ENCODE data around the gene CEP128. TPM values are rescaled to one million over a fixed set of nuclear protein-coding genes. Genes with fewer than 3 reads are reported as not detected.

Gene CEP128
- total and polyA plus RNA-seq, 5 experiments from 2014 or later = 2.0 to 8.7 (median 3.1) TPM

- Mint-ChIP-seq H3K4me1 (no peaks in the 10 kb centered on the region), H3K27me3 (no peaks in the 10 kb centered on the region), H3K27ac (no peak overlapping the region), H3K4me3 (no peak overlapping the region), H3K36me3 (peaks cover 0 to 8% (median 4%) of the 10 kb centered on the region in 3 donors), H3K9me3 (peaks cover 0 to 9% (median 0%) of the 10 kb centered on the region in 9 donors)
- POLR2A ChIA-PET = no interaction called here
- no peak for DNase-seq
- no peak for ATAC-seq
Observed at GRCh38 chr14:80637756-80638619, 303.6 kb downstream of the CEP128 start.

GRCh38 chr14:80636071-80636470 is 305.5 kb downstream of the CEP128 start:
- POLR2A ChIA-PET = no interaction called here
- Mint-ChIP-seq H3K9me3 (peaks cover 0 to 4% (median 0%) of the 10 kb centered on the region in 9 donors), H3K27me3 (no peaks in the 10 kb centered on the region), H3K4me1 (no peaks in the 10 kb centered on the region), H3K27ac (no peak overlapping the region), H3K36me3 (peaks cover 0 to 4% (median 2%) of the 10 kb centered on the region in 3 donors), H3K4me3 (no peak overlapping the region)
- ATAC-seq = no peak
- DNase-seq = no peak

GRCh38 chr14:80634106-80634758 is 307.3 kb downstream of the CEP128 start:
- H3K36me3 Mint-ChIP-seq = peaks cover 0 to 4% (median 2%) of the 10 kb centered on the region in 3 donors
- ATAC-seq (no peak), DNase-seq (no peak)
- H3K4me3 Mint-ChIP-seq = no peak overlapping the region
- H3K27me3 Mint-ChIP-seq = no peaks in the 10 kb centered on the region
- H3K9me3 Mint-ChIP-seq = peaks cover 0 to 3% (median 0%) of the 10 kb centered on the region in 9 donors
- no peaks in the 10 kb centered on the region for H3K4me1 Mint-ChIP-seq
- no peak overlapping the region for H3K27ac Mint-ChIP-seq
- POLR2A ChIA-PET = no interaction called here

GRCh38 chr14:80629606-80630005 is 311.9 kb downstream of the CEP128 start:
- H3K27me3 Mint-ChIP-seq = no peaks in the 10 kb centered on the region
- H3K9me3 Mint-ChIP-seq = peaks cover 0 to 14% (median 6%) of the 10 kb centered on the region in 9 donors
- no peak overlapping the region for H3K27ac Mint-ChIP-seq
- H3K4me3 Mint-ChIP-seq = no peak overlapping the region
- DNase-seq = no peak
- H3K36me3 Mint-ChIP-seq = peaks cover 0 to 4% (median 0%) of the 10 kb centered on the region in 3 donors
- POLR2A ChIA-PET = no interaction called here
- H3K4me1 Mint-ChIP-seq = no peaks in the 10 kb centered on the region
- ATAC-seq = no peak

DNA sequence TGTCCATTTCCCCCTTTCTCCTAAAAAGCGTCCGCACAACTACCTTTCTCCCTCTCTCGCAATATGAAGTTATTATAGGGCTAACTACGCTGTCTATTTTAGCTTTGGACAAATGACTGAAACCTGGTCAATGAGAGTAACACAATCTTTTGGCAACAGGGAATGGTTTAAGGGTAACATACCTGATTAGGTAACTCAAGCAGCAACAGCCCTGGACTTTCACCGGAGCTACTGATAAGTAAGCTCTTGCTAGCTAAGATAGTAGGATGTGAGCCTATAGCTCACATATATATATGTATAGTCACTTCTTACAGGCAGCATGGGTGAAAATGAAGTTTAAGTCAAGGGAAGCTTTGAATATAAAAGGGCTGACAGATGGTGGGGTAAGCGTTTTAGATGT is 313.0 kb downstream of the CEP128 start:
- ATAC-seq (no peak), DNase-seq (no peak)
- Mint-ChIP-seq H3K9me3 (peaks cover 0 to 24% (median 11%) of the 10 kb centered on the region in 9 donors), H3K4me1 (no peaks in the 10 kb centered on the region), H3K36me3 (peaks cover 0 to 5% (median 4%) of the 10 kb centered on the region in 3 donors), H3K27ac (no peak overlapping the region), H3K27me3 (no peaks in the 10 kb centered on the region), H3K4me3 (no peak overlapping the region)
- POLR2A ChIA-PET = no interaction called here

- POLR2A ChIA-PET = no interaction called here
- DNase-seq (no peak), ATAC-seq (no peak)
- H3K4me1 Mint-ChIP-seq = no peaks in the 10 kb centered on the region
- no peaks in the 10 kb centered on the region for H3K27me3 Mint-ChIP-seq
- H3K4me3 Mint-ChIP-seq = no peak overlapping the region
- H3K27ac Mint-ChIP-seq = no peak overlapping the region
- H3K36me3 Mint-ChIP-seq = peaks cover 0 to 5% (median 4%) of the 10 kb centered on the region in 3 donors
- H3K9me3 Mint-ChIP-seq = peaks cover 0 to 25% (median 12%) of the 10 kb centered on the region in 9 donors
Observed at GRCh38 chr14:80627745-80628144, 313.8 kb downstream of the CEP128 start.

DNA sequence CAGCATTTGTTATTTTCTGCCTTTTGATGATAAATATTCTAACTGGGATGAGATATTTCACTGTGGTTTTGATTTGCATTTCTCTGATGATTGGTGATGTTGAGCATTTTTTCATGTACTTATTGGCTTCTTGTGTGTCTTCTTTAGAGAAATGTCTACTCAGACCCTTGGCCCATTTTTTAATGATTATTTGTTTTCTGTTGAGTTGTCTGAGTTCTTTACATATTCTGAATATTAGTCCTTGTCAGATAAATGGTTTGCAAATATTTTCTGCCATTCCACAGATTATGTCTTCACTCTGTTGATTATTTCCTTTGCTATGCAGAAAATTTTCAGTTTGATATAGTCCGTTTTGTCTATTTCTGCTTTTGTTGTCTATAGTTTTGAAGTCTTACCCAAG is 317.0 kb downstream of the CEP128 start:
- Mint-ChIP-seq H3K9me3 (peaks cover 0 to 25% (median 16%) of the 10 kb centered on the region in 9 donors), H3K27me3 (no peaks in the 10 kb centered on the region), H3K27ac (no peak overlapping the region), H3K4me1 (no peaks in the 10 kb centered on the region), H3K4me3 (no peak overlapping the region), H3K36me3 (peaks cover 0 to 12% (median 4%) of the 10 kb centered on the region in 3 donors)
- ATAC-seq (no peak), DNase-seq (no peak)
- POLR2A ChIA-PET = no interaction called here

DNA sequence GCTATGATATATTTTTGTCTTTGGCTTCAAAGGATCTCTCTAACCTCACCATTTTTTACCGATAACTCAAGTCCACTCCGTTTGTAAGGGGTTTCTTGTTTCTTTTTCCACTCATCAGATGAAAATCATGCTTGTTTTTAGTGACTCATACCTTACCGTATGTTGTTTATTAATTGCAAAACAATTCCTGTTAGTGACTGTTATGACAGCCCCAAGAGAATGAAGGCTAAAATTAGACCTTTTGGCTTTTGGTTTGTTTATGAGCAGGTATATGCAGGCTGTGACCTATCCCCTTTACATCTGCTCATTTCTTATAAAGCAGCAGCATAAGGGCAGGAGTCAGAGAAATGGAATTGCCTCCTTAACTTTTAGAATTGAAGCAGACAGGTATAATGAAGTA is 319.8 kb downstream of the CEP128 start:
- Mint-ChIP-seq H3K27me3 (no peaks in the 10 kb centered on the region), H3K4me1 (no peaks in the 10 kb centered on the region), H3K9me3 (peaks cover 0 to 25% (median 13%) of the 10 kb centered on the region in 9 donors), H3K27ac (no peak overlapping the region), H3K36me3 (peaks cover 0 to 12% (median 4%) of the 10 kb centered on the region in 3 donors), H3K4me3 (no peak overlapping the region)
- no peak for DNase-seq
- POLR2A ChIA-PET = no interaction called here
- ATAC-seq = no peak

- Mint-ChIP-seq H3K27me3 (no peaks in the 10 kb centered on the region), H3K9me3 (peaks cover 0 to 22% (median 10%) of the 10 kb centered on the region in 9 donors), H3K36me3 (peaks cover 0 to 12% (median 0%) of the 10 kb centered on the region in 3 donors), H3K27ac (no peak overlapping the region), H3K4me1 (no peaks in the 10 kb centered on the region), H3K4me3 (no peak overlapping the region)
- ATAC-seq = no peak
- DNase-seq = no peak
- POLR2A ChIA-PET = no interaction called here
Observed at GRCh38 chr14:80620434-80620833, 321.1 kb downstream of the CEP128 start.

DNA sequence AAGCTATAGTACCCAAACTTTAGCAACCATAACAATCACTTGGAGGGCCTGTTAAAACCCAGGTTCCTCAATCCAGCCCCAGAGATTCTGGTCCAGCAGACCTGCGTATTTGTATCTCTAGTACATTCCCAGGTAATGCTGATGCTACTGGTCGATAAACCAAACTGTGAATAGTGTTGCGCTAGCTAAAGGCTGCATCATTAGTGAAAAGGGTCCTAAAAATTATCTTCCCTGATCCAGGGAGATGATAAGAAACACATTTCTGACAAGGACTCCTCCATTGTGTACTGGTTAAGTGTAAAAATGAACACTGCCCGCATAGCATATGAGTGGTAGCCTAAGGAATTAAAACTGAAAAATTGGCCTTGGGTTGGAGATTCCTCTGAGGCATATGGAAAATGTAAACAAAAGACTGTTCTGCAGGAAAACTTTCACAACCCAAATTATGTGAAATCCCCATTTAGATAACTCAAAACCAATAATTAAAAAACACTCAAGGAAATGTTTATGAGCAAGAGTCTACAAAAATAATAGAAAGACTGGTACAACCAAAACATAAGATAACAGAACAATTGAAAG is 322.7 kb downstream of the CEP128 start:
- Mint-ChIP-seq H3K4me1 (no peaks in the 10 kb centered on the region), H3K9me3 (peaks cover 0 to 15% (median 4%) of the 10 kb centered on the region in 9 donors), H3K27me3 (no peaks in the 10 kb centered on the region), H3K36me3 (peaks cover 0 to 9% (median 2%) of the 10 kb centered on the region in 3 donors), H3K4me3 (no peak overlapping the region), H3K27ac (no peak overlapping the region)
- DNase-seq (no peak), ATAC-seq (no peak)
- POLR2A ChIA-PET = no interaction called here

GRCh38 chr14:80615831-80616230 is 325.7 kb downstream of the CEP128 start:
- Mint-ChIP-seq H3K4me3 (no peak overlapping the region), H3K36me3 (peaks cover 0 to 2% (median 0%) of the 10 kb centered on the region in 3 donors), H3K9me3 (peaks cover 0 to 6% (median 0%) of the 10 kb centered on the region in 9 donors), H3K4me1 (no peaks in the 10 kb centered on the region), H3K27ac (no peak overlapping the region), H3K27me3 (no peaks in the 10 kb centered on the region)
- POLR2A ChIA-PET = no interaction called here
- ATAC-seq = no peak
- DNase-seq = no peak

DNA sequence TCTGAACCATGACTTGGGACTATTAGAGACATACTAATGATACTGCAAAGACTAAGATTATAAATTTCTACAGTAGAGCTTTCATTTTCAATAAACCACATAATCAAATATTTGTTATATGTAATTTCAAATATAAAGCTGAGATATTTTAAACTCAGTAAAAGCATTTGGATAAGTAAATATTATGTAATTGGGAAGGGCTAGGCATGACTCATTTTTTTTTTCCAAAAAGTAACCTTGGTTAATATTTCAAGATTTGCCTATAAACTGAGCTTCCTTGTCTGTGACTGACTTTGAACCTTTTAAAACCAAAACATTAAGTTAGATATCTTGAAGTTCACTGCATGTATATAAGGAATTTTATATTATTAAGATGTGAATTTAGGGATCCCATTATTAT is 332.5 kb downstream of the CEP128 start:
- no peak overlapping the region for H3K4me3 Mint-ChIP-seq
- no peaks in the 10 kb centered on the region for H3K36me3 Mint-ChIP-seq
- POLR2A ChIA-PET = no interaction called here
- H3K4me1 Mint-ChIP-seq = no peaks in the 10 kb centered on the region
- ATAC-seq (no peak), DNase-seq (no peak)
- no peak overlapping the region for H3K27ac Mint-ChIP-seq
- H3K27me3 Mint-ChIP-seq = no peaks in the 10 kb centered on the region
- H3K9me3 Mint-ChIP-seq = peaks cover 0 to 2% (median 0%) of the 10 kb centered on the region in 9 donors

DNA sequence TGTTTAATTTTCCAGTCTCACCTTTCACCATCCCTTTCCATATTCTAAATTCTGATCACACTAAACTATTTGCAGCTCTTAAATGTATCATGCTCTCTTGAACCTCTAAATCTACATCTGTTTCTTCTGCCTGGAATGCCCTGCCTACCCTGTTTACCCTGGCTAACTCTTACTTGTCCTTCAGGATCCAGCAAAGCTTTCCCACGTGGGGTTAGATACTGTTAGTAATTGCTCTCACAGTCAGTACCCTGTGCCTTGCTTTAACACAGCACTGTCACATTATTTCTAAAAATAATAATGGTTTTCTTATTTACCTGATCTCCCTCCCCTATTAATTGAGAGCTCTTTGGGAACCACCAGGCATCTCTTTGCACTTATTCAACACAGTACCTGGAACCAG is 333.0 kb downstream of the CEP128 start:
- Mint-ChIP-seq H3K27ac (no peak overlapping the region), H3K4me3 (no peak overlapping the region), H3K36me3 (no peaks in the 10 kb centered on the region), H3K27me3 (no peaks in the 10 kb centered on the region), H3K9me3 (peaks cover 0 to 2% (median 0%) of the 10 kb centered on the region in 9 donors), H3K4me1 (no peaks in the 10 kb centered on the region)
- POLR2A ChIA-PET = no interaction called here
- no peak for ATAC-seq
- DNase-seq = no peak
